H1 (cell line): ENCODE results near the gene EFCAB10. TPM values are rescaled to one million over a fixed set of nuclear protein-coding genes. Genes with fewer than 3 reads are reported as not detected.

Source experiments
- CTCF ChIA-PET: fragments of 300-600 bp; sonication (Branson Sonifier 250); formaldehyde crosslinking; loops from one replicate; lab custom pipeline; 2021; ENCODE audit not compliant: partially characterized antibody; lab: Charles Lee
- POLR2A ChIA-PET: fragments of 300-600 bp; sonication (Branson Sonifier 250); formaldehyde crosslinking; loops from one replicate; lab custom pipeline; 2021; ENCODE audit warnings: inconsistent platforms; ENCODE audit not compliant: partially characterized antibody; lab: Charles Lee
- DNase-seq, 2 experiments: peaks; one replicate each; pipeline versions ENCODE4 v3.0.0 to v3.0.0-alpha.2; 2010 to 2022; ENCODE audit warnings: low spot score in 2 of 2, low read depth in 1 of 2, mixed read lengths in 1 of 2
- FAIRE-seq: peaks from 2 replicates; lab custom pipeline; 2011; peaks lifted over from hg19 to GRCh38; lab: Jason Lieb, UNC
- H2AFZ ChIP-seq: 2 replicates; pipeline ENCODE4 v1.8.1; 2012; ENCODE audit warnings: low read length, inconsistent platforms
- H2AK5ac ChIP-seq: 2 replicates; pipeline ENCODE4 v1.6.1; 2013; ENCODE audit warnings: low read depth, low read length
- H2BK120ac ChIP-seq: replicated peaks from 2 replicates; pipeline ENCODE3; 2013; ENCODE audit warnings: low read depth, low read length, inconsistent platforms
- H2BK12ac ChIP-seq: 2 replicates; pipeline ENCODE4 v1.6.1; 2013; ENCODE audit warnings: low read depth, low read length
- H2BK15ac ChIP-seq: 2 replicates; pipeline ENCODE4 v1.6.1; 2013; ENCODE audit warnings: low read length
- H2BK20ac ChIP-seq: 2 replicates; pipeline ENCODE4 v1.6.1; 2013; ENCODE audit warnings: low read length
- H2BK5ac ChIP-seq: 2 replicates; pipeline ENCODE4 v1.6.1; 2013; ENCODE audit warnings: low read depth, low read length
- H3K14ac ChIP-seq: 2 replicates; pipeline ENCODE4 v1.6.1; 2013; ENCODE audit warnings: inconsistent platforms; ENCODE audit not compliant: insufficient read length
- H3K18ac ChIP-seq: 2 replicates; pipeline ENCODE4 v1.6.1; 2013; ENCODE audit warnings: low read length; ENCODE audit errors: extremely low read depth
- H3K23ac ChIP-seq: 2 replicates; pipeline ENCODE4 v1.6.1; 2013; ENCODE audit warnings: inconsistent platforms; ENCODE audit not compliant: insufficient read length
- H3K23me2 ChIP-seq: 2 replicates; pipeline ENCODE4 v1.6.1; 2013; ENCODE audit warnings: low read depth, low read length
- H3K27ac ChIP-seq: 2 replicates; pipeline ENCODE4 v1.6.1; 2011; ENCODE audit warnings: low read depth, low read length, inconsistent platforms
- H3K27me3 ChIP-seq, 4 experiments: replicated peaks in 1 of 4; 1 replicate in 1 of 4; 2 replicates in 3 of 4; pipeline versions ENCODE4 v1.6.1 to v1.8.1; 2011 to 2013; ENCODE audit warnings: low read length in 3 of 4, mild to moderate bottlenecking in 3 of 4, inconsistent platforms in 2 of 4, mixed read lengths in 2 of 4, moderate library complexity in 1 of 4; ENCODE audit not compliant: control insufficient read depth in 3 of 4, insufficient read depth in 3 of 4; ENCODE audit errors: extremely low read depth in 1 of 4
- H3K36me3 ChIP-seq, 4 experiments: 2 replicates each; pipeline versions ENCODE4 v1.6.1 to v1.8.1; 2011 to 2013; ENCODE audit warnings: mild to moderate bottlenecking in 4 of 4, low read length in 3 of 4, moderate library complexity in 2 of 4, control low read depth in 1 of 4, inconsistent platforms in 1 of 4; ENCODE audit not compliant: insufficient read depth in 4 of 4, control insufficient read depth in 2 of 4
- H3K4ac ChIP-seq: replicated peaks from 2 replicates; pipeline ENCODE3; 2013; ENCODE audit warnings: low read length, low read depth, mixed read lengths, inconsistent platforms; ENCODE audit not compliant: insufficient read length
- H3K4me1 ChIP-seq, 4 experiments: replicated peaks in 1 of 4; 1 replicate in 1 of 4; 2 replicates in 3 of 4; pipeline versions ENCODE4 v1.6.1 to v1.8.1; 2011 to 2013; ENCODE audit warnings: low read length in 3 of 4, inconsistent platforms in 2 of 4, mixed read lengths in 1 of 4; ENCODE audit not compliant: insufficient read depth in 4 of 4, control insufficient read depth in 3 of 4
- H3K4me2 ChIP-seq, 2 experiments: 2 replicates each; pipeline versions ENCODE4 v1.6.1 to v1.8.1; 2011 to 2013; ENCODE audit warnings: low read depth in 2 of 2, low read length in 2 of 2, control low read depth in 1 of 2, inconsistent platforms in 1 of 2, mild to moderate bottlenecking in 1 of 2; ENCODE audit not compliant: insufficient read depth in 1 of 2
- H3K4me3 ChIP-seq, 4 experiments: fragments of 200-600, 300-600 bp in 1 of 4; sonication (generic), shearing (Covaris generic), sonication (Bioruptor Twin) in 1 of 4; 2 replicates each; pipeline versions ENCODE4 v1.5.1 to v1.8.1; 2011 to 2016; ENCODE audit warnings: low read length in 4 of 4, low read depth in 3 of 4, control low read depth in 2 of 4, inconsistent platforms in 2 of 4, mild to moderate bottlenecking in 2 of 4, mixed read lengths in 1 of 4, moderate library complexity in 1 of 4; ENCODE audit not compliant: insufficient read depth in 2 of 4; ENCODE audit errors: extremely low read depth in 1 of 4
- H3K56ac ChIP-seq: replicated peaks from 2 replicates; pipeline ENCODE3; 2013; ENCODE audit warnings: low read depth, mild to moderate bottlenecking, mixed read lengths, low read length, inconsistent platforms; ENCODE audit not compliant: insufficient read length
- H3K79me1 ChIP-seq: 2 replicates; pipeline ENCODE4 v1.6.1; 2013; ENCODE audit warnings: low read depth, low read length, control low read depth
- H3K79me2 ChIP-seq, 2 experiments: 2 replicates each; pipeline versions ENCODE4 v1.6.1 to v1.8.1; 2012 to 2013; ENCODE audit warnings: low read length in 2 of 2, mild to moderate bottlenecking in 2 of 2, inconsistent platforms in 1 of 2; ENCODE audit not compliant: insufficient read depth in 2 of 2, control insufficient read depth in 1 of 2
- H3K9ac ChIP-seq, 4 experiments: replicated peaks in 1 of 4; 1 replicate in 1 of 4; 2 replicates in 3 of 4; pipeline versions ENCODE4 v1.6.1 to v1.8.1; 2011 to 2013; ENCODE audit warnings: low read depth in 3 of 4, low read length in 3 of 4, control low read depth in 2 of 4, mild to moderate bottlenecking in 2 of 4, moderate library complexity in 2 of 4, inconsistent platforms in 1 of 4; ENCODE audit errors: extremely low read depth in 1 of 4
- H3K9me3 ChIP-seq, 2 experiments: 2 replicates each; pipeline versions ENCODE4 v1.6.1 to v1.8.1; 2012 to 2013; ENCODE audit warnings: mild to moderate bottlenecking in 2 of 2, moderate library complexity in 2 of 2, control low read depth in 1 of 2, inconsistent platforms in 1 of 2, low read depth in 1 of 2, low read length in 1 of 2, mixed read lengths in 1 of 2; ENCODE audit not compliant: insufficient read depth in 2 of 2
- H4K20me1 ChIP-seq, 2 experiments: replicated peaks in 1 of 2; 2 replicates each; pipeline versions ENCODE3 to v1.8.1; 2011 to 2013; ENCODE audit warnings: inconsistent platforms in 2 of 2, low read length in 2 of 2, mild to moderate bottlenecking in 1 of 2; ENCODE audit not compliant: insufficient read depth in 2 of 2, control insufficient read depth in 1 of 2
- H4K5ac ChIP-seq: 2 replicates; pipeline ENCODE4 v1.6.1; 2013; ENCODE audit warnings: low read length, low read depth, mixed read lengths, inconsistent platforms; ENCODE audit not compliant: insufficient read length
- H4K8ac ChIP-seq: 2 replicates; pipeline ENCODE4 v1.8.0; 2013; ENCODE audit warnings: mild to moderate bottlenecking, moderate library complexity, low read length, inconsistent platforms; ENCODE audit not compliant: insufficient read depth; ENCODE audit errors: extremely low read depth
- H4K91ac ChIP-seq: replicated peaks from 2 replicates; pipeline ENCODE3; 2013; ENCODE audit warnings: low read length, mixed read lengths, inconsistent platforms; ENCODE audit not compliant: insufficient read length
- CHD1 ChIP-seq: IDR thresholded peaks from 2 replicates; pipeline ENCODE4 v1.6.1; 2012; ENCODE audit warnings: low read depth, low read length, improper control_type of control experiment
- CTBP2 ChIP-seq: IDR thresholded peaks from 2 replicates; pipeline ENCODE4 v1.7.0; 2011; ENCODE audit warnings: borderline replicate concordance, mild to moderate bottlenecking, moderate library complexity, mixed read lengths, low read length; ENCODE audit not compliant: insufficient read depth, insufficient read length
- CTCF ChIP-seq, 3 experiments: IDR thresholded peaks; 1 replicate in 2 of 3; 2 replicates in 1 of 3; pipeline versions ENCODE4 v1.5.1 to v1.6.1; 2011; ENCODE audit warnings: low read length in 3 of 3, mild to moderate bottlenecking in 3 of 3, inconsistent platforms in 2 of 3, low read depth in 1 of 3, moderate library complexity in 1 of 3; ENCODE audit not compliant: insufficient read depth in 1 of 3; ENCODE audit errors: control extremely low read depth in 1 of 3
- EGR1 ChIP-seq: IDR thresholded peaks from 2 replicates; pipeline ENCODE4 v1.6.1; 2011; ENCODE audit warnings: low read depth, low read length, borderline replicate concordance
- NRF1 ChIP-seq: IDR thresholded peaks from 2 replicates; pipeline ENCODE4 v1.6.1; 2011; ENCODE audit warnings: mild to moderate bottlenecking, low read depth, low read length, improper control_type of control experiment
- RBBP5 ChIP-seq: IDR thresholded peaks from 2 replicates; pipeline ENCODE4 v1.7.1; 2012; ENCODE audit warnings: low read depth, mild to moderate bottlenecking, inconsistent platforms, low read length, moderate library complexity, borderline replicate concordance
- RFX5 ChIP-seq: IDR thresholded peaks from 2 replicates; pipeline ENCODE4 v1.6.1; 2011; ENCODE audit warnings: low read depth, low read length, improper control_type of control experiment, borderline replicate concordance
- SIN3A ChIP-seq, 2 experiments: IDR thresholded peaks in 1 of 2; conservative IDR thresholded peaks in 1 of 2; 2 replicates each; pipeline ENCODE4 v1.6.1; 2011 to 2012; ENCODE audit warnings: low read length in 2 of 2, improper control_type of control experiment in 1 of 2, low read depth in 1 of 2, mild to moderate bottlenecking in 1 of 2
- SIRT6 ChIP-seq: IDR thresholded peaks from one replicate; pipeline ENCODE4 v1.7.1; 2012; ENCODE audit warnings: low read length, inconsistent platforms
- SIX5 ChIP-seq: IDR thresholded peaks from 2 replicates; pipeline ENCODE4 v1.6.1; 2011; ENCODE audit warnings: mild to moderate bottlenecking, low read depth, low read length
- TAF7 ChIP-seq: optimal IDR thresholded peaks from 2 replicates; pipeline ENCODE3; 2011; ENCODE audit warnings: low read depth, mild to moderate bottlenecking, inconsistent platforms, low read length, moderate library complexity, borderline replicate concordance
- WGBS, 2 experiments: shearing (Covaris generic) in 1 of 2; methylation state at CpG; one replicate each; pipeline versions ENCODE4 v1.1.6 to v1.1.7; 2013 to 2015; ENCODE audit warnings: low lambda C conversion rate in 2 of 2, mixed read lengths in 2 of 2, inconsistent platforms in 1 of 2, low coverage in 1 of 2, missing lambda C conversion rate in 1 of 2; ENCODE audit not compliant: insufficient replicate concordance in 2 of 2, insufficient coverage in 1 of 2, insufficient read length in 1 of 2; ENCODE audit errors: extremely low coverage in 1 of 2, missing lambda C conversion rate in 1 of 2; 5-methylcytosine and 5-hydroxymethylcytosine counted together
- polyA plus RNA-seq, 7 experiments: library from polyadenylated mRNA; depleted of rRNA in 3 of 7; stranded (reverse) in 5 of 7; unstranded in 2 of 7; fragments of >200 nt in 5 of 7; fragments of 200-250 nt in 2 of 7; gene quantifications; 1 replicate in 5 of 7; 2 replicates in 1 of 7; 4 replicates in 1 of 7; pipeline versions ENCODE4 v1.2.1 to v1.2.3, GENCODE V29; 2011 to 2013; ENCODE audit warnings: missing spikeins in 2 of 7, mixed read lengths in 2 of 7
- total RNA-seq: library from RNA; stranded (reverse); fragmentation: NEBNext Ultra II Directional; extraction: Animal tissue kit (Norgen Biotek cat#: 25700); gene quantifications from 2 replicates; pipeline ENCODE4 v1.2.1, GENCODE V29; 2021

The EFCAB10 gene
- total and polyA plus RNA-seq, 2 of the 8 experiments (the other 6 are each of a cell fraction or from before 2014, with no cell fraction given): 0.80 to 3.1 TPM

GRCh38 chr7:105623378-105623777 lies 42.1 kb upstream of the EFCAB10 start:
- H2BK20ac ChIP-seq: no peak overlapping the region
- H3K4me2 ChIP-seq: no peak overlapping the region
- no peak overlapping the region for H3K14ac ChIP-seq
- DNase-seq: no peak
- H2BK12ac ChIP-seq: no peak overlapping the region
- no peak overlapping the region for H2BK5ac ChIP-seq
- no peak overlapping the region for H2BK15ac ChIP-seq
- CTCF ChIA-PET: interaction anchor here (1.4 kb wide), 1 partner anchor 29 kb away, joined by 5 read pairs; no protein-coding TSS in a partner anchor
- no peak overlapping the region for H2AK5ac ChIP-seq
- H3K18ac ChIP-seq: no peak overlapping the region
- no peaks in the 10 kb centered on the region for H3K23me2 ChIP-seq
- no peak overlapping the region for H3K4me3 ChIP-seq
- no peak overlapping the region for H3K4ac ChIP-seq
- POLR2A ChIA-PET: interaction anchor here (0.8 to 12.8 kb wide), 5 partner anchors 10 to 126 kb away, joined by 3 to 57 read pairs (median 3); no protein-coding TSS in a partner anchor
- H3K23ac ChIP-seq: no peak overlapping the region
- no peak overlapping the region for H4K5ac ChIP-seq
- peaks cover 0 to 5% of the 10 kb centered on the region in 2 experiments; a peak in 3 of 4 replicates for H3K9me3 ChIP-seq
- H3K79me2 ChIP-seq: peaks cover 0 to 53% of the 10 kb centered on the region in 2 experiments; a peak in 3 of 4 replicates
- no peak overlapping the region for H4K91ac ChIP-seq
- 95% methylated on average over 5 of the region's 5 CpGs; no CpG with 5 or more reads in 1 of the 2 experiments for WGBS, 2 experiments
- H3K56ac ChIP-seq: no peak overlapping the region
- no peaks in the 10 kb centered on the region for H3K79me1 ChIP-seq
- H2BK120ac ChIP-seq: no peak overlapping the region
- no peak overlapping the region for H2AFZ ChIP-seq
- FAIRE-seq: no peak
- no peak overlapping the region for H3K27ac ChIP-seq
- H3K4me1 ChIP-seq: no peaks in the 10 kb centered on the region
- no peaks in the 10 kb centered on the region for H3K27me3 ChIP-seq
- H4K20me1 ChIP-seq: peaks cover 2 to 8% of the 10 kb centered on the region in 2 experiments
- H4K8ac ChIP-seq: no peak overlapping the region
- H3K9ac ChIP-seq: no peak overlapping the region
- H3K36me3 ChIP-seq: peaks cover 5 to 57% (median 30%) of the 10 kb centered on the region in 4 experiments; a peak in 7 of 8 replicates
- TF ChIP-seq RBBP5 (no peak), TAF7 (no peak), CTCF (IDR thresholded peaks at IDR 0.05; ENCODE audit: control extremely low read depth in 1 of 3, insufficient read depth in 1 of 3, low read depth in 1 of 3, low read length in 3 of 3) (no peak), CTBP2 (no peak), RFX5 (no peak), SIN3A (conservative IDR thresholded peaks at IDR 0.05 in 1 of 2, IDR thresholded peaks at IDR 0.05 in 1 of 2; ENCODE audit: low read depth in 1 of 2, low read length in 2 of 2) (no peak), SIX5 (no peak), EGR1 (no peak), SIRT6 (no peak), CHD1 (no peak), NRF1 (no peak)
